ENCODE data around the gene ADM2. TPM values are rescaled to one million over a fixed set of nuclear protein-coding genes. Genes with fewer than 3 reads are reported as not detected.

The ADM2 gene
- total RNA-seq, 1 experiment from 2014 or later, result 10.9 TPM

- DNase-seq (ENCODE audit: low spot score), result no peak
- Mint-ChIP-seq H3K4me3 (peak overlapping the region; percentile 87), H3K27me3 (ENCODE audit: low read depth) (peaks cover 12% of the 10 kb centered on the region), H3K9me3 (no peaks in the 10 kb centered on the region), H3K4me1 (peaks cover 38% of the 10 kb centered on the region), H3K27ac (peak overlapping the region; percentile 77), H3K36me3 (no peaks in the 10 kb centered on the region)
- ChIA-PET POLR2A (no interaction called here), CTCF (interaction anchor here (0.6 to 1.8 kb wide), 10 partner anchors 8 to 142 kb away, joined by 3 to 5 read pairs (median 4); partner anchors contain the start of genes ADM2 and SCO2)
- ATAC-seq, result peak; percentile 11; the same call in 1 of the 2 replicates
- TF ChIP-seq SMAD3 (CRISPR knock-in tag; IDR thresholded peaks at IDR 0.05; ENCODE audit: borderline replicate concordance) (no peak), ERG (CRISPR knock-in tag; IDR thresholded peaks at IDR 0.05) (no peak), MXD4 (CRISPR knock-in tag; IDR thresholded peaks at IDR 0.05; ENCODE audit: borderline replicate concordance) (no peak), RORB (CRISPR knock-in tag; IDR thresholded peaks at IDR 0.05) (no peak), E2F5 (CRISPR knock-in tag; IDR thresholded peaks at IDR 0.05) (no peak), CTCF (IDR thresholded peaks at IDR 0.05) (no peak), RELA (CRISPR knock-in tag; IDR thresholded peaks at IDR 0.05; ENCODE audit: borderline replicate concordance) (no peak), ATF3 (CRISPR knock-in tag; conservative IDR thresholded peaks at IDR 0.05) (no peak), ATF6 (CRISPR knock-in tag; IDR thresholded peaks at IDR 0.05) (no peak), NR3C1 (CRISPR knock-in tag; conservative IDR thresholded peaks at IDR 0.05; ENCODE audit: low read depth) (no peak), ESRRA (CRISPR knock-in tag; IDR thresholded peaks at IDR 0.05; ENCODE audit: borderline replicate concordance) (no peak), CBFB (CRISPR knock-in tag; IDR thresholded peaks at IDR 0.05; ENCODE audit: low read depth) (no peak), CREM (CRISPR knock-in tag; IDR thresholded peaks at IDR 0.05) (no peak), PRRX2 (CRISPR knock-in tag; IDR thresholded peaks at IDR 0.05) (no peak), ZNF263 (CRISPR knock-in tag; IDR thresholded peaks at IDR 0.05; ENCODE audit: low read depth) (no peak)
These were observed 8.3 kb upstream of the ADM2 start for GRCh38 chr22:50473088-50473487.

GRCh38 chr22:50473855-50474671 is 7.3 kb upstream of the ADM2 start:
- CTCF ChIA-PET, result interaction anchor here (0.9 to 1.8 kb wide), 6 partner anchors 20 to 141 kb away, joined by 3 to 5 read pairs (median 4); partner anchors contain the start of gene SCO2
- TF ChIP-seq TP53 (CRISPR knock-in tag; IDR thresholded peaks at IDR 0.05) (no peak), CBFB (CRISPR knock-in tag; IDR thresholded peaks at IDR 0.05; ENCODE audit: low read depth) (0 out of 2 replicates have a peak, but pooled peaks have one; percentile 18), FOXP4 (CRISPR knock-in tag; IDR thresholded peaks at IDR 0.05) (0 out of 2 replicates have a peak, but pooled peaks have one; percentile 33), FOXK1 (CRISPR knock-in tag; IDR thresholded peaks at IDR 0.05) (0 out of 2 replicates have a peak, but pooled peaks have one; percentile 19), NFE2L1 (CRISPR knock-in tag; IDR thresholded peaks at IDR 0.05) (no peak)
- no peaks in the 10 kb centered on the region for H3K36me3 Mint-ChIP-seq
- POLR2A ChIA-PET, result no interaction called here
- H3K27ac Mint-ChIP-seq, result no peak overlapping the region; the same call in 1 of the 2 replicates
- peaks cover 22% of the 10 kb centered on the region for H3K27me3 Mint-ChIP-seq (ENCODE audit: low read depth)
- no peak for ATAC-seq
- H3K4me1 Mint-ChIP-seq, result peaks cover 41% of the 10 kb centered on the region
- no peaks in the 10 kb centered on the region for H3K9me3 Mint-ChIP-seq
- DNase-seq (ENCODE audit: low spot score), result no peak
- peak overlapping the region; percentile 87 for H3K4me3 Mint-ChIP-seq
